Dermis blood vessel endothelial cell (primary cell): Measurements from ENCODE around the gene APPL2. TPM values are rescaled to one million over a fixed set of nuclear protein-coding genes. Genes with fewer than 3 reads are reported as not detected.

Experiments
- DNase-seq: peaks from one replicate; pipeline ENCODE4 v3.0.0; 2010
- total RNA-seq: library from RNA; depleted of rRNA; stranded (reverse); fragments of >200 nt; gene quantifications from 2 replicates; pipeline ENCODE4 v1.2.3, GENCODE V29; 2014

Gene APPL2
- total RNA-seq, 1 donor from 2014 or later = 21.4 TPM

DNA sequence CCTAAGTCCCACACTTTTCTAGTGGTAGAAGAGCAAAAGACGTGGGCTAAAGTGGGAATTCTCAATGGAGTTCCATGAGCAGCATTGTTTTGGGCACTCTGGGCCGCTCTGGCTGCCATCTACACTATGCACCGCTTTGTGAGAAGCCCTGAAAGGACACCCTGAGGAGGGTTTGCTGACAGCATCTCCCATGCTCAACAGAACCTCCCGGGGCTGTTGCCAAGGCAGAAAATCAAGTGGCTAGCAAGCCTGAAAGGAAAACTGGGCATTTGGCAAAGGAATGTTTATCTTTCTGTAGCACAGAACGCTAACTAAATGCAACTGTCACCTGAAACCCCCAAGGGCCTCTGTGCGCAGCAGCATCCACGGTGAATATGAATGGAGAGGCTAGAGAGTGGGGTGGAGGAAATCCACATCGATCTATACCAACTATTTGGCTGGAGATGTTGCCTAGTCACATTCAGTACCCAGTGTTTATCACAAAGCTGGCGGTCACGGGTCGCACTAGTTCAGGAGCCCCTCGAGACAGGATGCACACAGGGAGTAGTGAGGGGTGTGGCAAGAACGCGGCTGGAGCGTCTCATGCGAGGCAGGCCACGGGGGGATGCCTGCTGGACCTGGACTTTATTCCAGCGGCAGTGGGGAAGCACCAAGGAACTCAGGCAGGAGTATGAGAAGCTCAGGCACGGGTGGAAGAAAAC lies 14.2 kb downstream of the APPL2 start:
- DNase-seq = no peak

DNA sequence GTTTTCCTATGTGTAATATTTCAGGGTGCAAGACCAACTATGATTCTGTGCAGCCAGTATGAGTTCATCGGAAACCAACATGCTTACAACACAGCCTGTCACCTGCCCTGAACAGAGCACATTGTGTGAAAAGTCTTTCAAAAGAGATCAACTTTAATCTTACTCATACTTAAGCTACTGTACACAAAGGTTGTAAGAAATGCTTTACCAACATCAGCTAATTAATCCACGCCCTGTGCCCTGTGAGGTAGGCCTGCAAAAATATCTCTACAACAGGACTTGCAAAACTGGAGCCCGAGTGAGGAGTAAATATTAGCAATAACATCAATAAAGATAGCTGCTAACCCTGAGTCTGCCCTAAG lies 15.1 kb downstream of the APPL2 start:
- no peak for DNase-seq

DNA sequence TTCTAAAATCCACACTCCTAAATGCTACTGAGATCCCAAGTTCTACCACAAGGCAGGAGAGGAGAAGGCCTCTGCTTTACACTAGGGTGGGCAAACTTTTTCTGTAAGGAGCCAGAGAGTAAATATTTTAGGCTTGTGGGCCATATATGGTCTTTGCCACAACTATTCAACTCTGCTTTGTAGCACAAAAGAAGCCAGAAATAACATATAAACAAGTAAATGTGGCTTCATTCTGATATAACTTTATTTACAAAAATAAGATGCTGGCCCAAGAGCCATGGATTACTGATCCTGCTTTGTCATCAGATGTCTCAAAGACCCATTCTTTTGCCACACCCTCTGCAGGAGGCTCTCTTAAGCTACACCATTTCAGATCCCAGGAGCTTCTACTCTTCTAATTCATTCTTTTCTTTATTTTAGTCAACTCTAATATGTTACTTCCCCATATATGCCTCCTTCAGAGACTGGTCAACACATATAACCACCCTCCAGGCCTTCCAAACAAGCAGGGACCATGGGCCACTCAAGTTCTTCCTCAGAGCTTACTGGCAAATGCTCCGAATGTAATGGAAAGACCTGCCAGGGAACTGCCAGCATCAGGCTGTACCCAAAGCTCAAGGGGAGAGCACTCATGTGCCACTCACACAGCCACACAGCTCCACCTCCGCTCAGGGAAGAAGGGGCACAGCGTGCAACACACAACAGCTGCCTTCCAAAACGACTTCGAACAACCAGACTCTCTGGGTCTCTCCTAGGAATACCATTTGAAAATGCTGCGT lies 15.6 kb downstream of the APPL2 start:
- no peak for DNase-seq

DNA sequence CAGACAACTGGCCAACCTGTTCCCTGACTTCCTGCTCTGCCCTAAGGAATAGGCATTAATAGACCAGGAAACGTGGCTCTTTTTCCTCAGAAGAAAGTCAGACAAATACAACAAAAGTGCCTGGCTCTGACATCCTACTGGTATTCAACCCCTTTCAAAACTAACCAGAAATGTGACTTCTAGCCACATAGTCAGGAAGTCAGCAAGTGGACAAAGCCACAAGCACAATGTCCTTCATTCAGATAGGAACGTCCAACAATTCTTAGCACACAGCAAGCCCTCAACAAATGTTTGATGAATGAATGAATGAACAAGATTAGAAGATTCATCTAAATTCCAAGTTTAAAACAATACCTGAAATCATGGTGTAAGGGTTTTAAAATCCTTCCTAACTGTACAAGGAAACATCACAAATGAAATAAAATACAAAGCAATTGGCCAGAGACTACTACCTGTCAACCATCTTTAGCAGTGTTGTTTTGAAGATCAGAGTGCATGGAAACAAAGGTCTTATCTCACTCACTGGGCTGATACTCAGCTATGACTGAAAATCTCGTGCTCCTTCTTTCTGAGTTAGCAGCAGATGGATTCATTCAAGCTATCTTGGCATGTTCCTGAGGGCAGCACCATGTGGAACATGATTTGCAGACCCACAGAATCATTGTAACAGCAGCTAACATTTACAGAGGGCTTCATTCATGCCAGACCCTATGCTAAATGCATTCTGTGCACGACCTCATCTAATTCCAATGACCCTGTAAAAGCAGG lies 16.5 kb downstream of the APPL2 start:
- no peak for DNase-seq

DNA sequence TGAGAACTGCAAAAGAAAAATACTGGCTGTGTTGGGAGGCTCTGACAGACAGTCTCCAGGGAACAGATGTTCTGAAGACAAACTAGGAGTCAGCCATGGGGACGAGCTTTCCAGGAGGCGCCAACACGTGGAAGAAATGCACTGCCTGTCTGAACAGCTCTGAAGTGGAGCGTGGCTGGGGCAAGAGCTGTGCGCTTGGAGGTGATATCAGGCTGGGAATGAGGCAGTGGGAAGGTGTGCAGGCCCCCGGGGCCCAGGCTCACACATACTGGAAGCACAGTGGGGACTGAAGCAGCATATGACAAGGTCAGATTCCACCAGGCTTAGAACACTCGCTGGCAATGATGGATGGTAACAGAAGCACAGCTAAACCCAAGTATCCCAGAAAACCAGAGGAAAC lies 17.5 kb downstream of the APPL2 start:
- no peak for DNase-seq

DNA sequence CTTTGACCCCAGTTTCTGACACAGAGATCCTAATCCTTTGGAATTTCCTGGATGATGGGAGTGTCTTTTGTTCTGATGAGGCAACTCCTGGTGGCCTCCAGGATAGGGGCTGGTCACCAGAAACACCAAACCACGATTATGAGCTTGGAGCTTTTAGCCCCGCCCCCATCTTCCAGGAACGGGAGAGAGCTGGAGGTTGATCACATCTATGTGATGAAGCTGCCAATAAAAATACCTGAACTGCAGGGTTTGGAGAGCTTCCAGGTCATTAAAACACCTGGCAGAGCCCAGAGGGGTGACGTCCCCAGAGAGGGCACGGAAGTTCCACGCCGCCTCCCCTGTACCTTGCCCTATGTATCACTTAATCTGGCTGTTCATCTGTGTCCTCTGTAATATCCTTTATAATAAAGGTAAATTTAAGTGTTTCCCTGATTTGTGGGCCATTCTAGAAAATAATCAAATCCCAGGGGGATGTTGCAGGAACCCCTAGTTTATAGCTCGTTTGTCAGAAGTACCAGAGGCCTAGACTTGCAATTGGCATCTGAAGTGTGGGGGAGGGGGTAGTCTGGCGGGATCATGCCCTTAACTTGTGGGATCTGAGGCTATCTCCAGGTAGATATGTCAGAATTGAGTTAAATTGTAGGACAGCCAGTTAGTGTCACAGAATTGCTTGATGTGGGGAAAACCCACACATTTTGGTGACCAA lies 21.2 kb downstream of the APPL2 start:
- DNase-seq = peak; percentile 75

DNA sequence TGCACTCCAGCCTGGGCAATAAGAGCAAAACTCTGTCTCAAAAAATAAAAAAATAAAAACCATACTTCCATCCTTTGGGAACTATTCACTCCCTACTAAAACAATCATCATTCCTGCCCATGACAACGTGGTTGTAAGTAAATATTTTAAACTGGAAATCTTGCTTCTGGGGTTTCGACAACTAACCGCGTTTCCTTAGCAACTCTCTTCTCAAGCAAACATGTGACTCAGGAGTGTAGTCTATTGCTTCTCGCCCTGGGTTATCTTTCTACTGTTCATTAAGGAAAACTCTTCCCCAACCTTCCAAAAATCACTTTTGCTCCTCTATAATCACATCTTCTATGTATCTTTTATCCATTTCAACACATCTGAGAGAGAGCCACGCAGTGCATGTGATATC lies 21.8 kb downstream of the APPL2 start:
- DNase-seq = peak; percentile 66

DNA sequence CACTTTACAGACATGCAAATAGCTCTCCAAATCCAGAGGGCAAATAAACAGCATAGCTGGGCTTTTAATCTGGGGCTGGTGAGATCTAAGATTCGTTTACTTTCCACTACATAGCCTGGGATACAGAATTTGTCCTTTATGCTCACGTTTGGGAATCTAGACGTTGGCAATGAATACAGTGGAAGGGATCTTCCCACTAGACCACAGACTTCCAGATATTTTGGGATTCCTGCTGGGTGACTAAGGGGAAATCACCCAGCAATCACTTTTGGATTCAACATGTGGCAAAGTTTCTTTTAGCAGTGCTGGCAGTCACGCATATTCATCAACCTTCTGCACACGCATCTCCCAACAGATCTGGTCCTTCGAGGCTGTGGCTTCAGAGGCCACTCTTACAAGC lies 23.5 kb downstream of the APPL2 start:
- DNase-seq = no peak

DNA sequence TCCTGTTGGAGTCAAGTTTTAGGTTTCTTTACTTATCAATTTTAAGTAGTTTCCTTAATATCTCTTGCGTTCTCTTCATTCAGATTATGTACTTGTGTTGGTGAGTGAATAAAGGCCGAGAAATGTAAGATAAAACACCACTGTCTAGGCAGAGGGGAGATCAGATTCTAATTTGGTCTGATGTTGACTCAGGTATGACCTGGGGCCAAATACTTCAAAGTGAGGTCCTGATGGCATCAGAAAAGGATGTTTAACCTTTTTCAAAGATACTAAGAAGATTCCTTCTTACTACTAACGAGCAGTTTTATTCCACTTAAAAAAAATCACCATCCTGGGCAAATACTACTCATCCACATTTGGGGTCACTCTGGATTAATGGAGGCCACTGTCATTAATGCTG lies 26.9 kb downstream of the APPL2 start:
- DNase-seq = no peak

DNA sequence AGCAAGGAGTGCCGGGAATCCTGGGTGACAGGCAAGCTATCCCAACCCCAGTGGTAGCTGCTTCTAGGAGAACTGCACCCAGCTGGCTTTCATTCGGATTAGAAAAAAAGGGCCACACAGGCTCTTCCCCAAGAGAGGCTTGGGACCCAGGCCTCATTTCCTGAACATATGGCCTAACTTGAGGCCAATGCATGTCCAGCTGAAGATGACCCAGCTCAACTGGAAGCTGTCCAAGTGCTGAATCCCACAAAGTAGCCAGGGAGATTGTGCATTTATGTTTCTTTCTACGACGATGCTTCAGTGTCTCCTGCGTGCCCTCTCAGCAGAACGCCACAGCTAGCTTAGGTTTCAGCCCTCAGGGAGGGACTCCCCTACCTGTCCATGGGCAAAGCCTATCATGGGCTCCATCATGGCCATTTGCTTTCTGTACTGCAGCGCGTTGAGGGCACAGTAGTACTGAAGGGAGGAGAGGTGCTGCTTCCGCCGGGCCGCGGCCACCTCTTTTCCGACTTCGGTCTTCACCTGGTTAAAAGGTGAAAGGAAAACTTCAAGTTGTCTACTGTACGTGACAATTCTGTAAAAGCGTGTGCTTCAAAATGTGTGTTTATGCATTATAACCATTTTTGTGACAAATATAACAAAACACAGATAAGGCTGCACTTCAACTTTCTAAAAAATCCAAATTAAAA lies 29.1 kb downstream of the APPL2 start:
- DNase-seq = no peak

DNA sequence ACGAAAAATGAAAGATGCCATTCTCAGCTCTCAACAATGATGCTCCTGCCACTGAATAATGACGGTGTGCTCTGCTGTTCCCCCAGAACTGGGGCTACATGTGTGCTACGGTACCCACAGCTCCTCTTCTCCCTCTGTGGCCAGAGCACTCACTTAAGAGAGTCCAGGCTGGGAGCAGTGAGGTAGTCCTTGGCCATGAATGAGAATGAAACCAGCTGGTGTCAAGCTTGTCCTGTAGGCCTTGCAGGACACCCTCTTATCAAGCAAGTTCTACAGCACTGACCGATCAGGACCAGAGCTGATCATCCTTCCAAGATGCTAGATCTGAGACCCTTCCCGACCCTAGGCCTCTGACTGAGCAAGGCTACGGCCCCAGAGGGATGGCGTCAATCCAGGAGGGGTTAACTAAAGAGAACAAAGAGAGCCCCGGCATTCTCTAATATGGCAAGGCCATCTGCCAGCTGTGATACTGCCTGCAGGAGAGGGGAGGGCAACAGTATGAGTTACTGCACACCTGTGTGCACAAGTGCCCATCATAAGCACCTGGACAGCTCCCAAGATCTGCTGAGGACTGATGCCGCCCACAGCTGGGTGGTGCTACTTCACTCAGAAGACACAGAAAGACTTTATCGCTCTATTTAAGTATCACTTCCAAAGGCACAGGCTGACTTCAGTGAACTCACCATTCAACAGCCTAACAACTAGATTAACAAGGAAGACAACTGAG lies 30.5 kb downstream of the APPL2 start:
- DNase-seq = no peak

DNA sequence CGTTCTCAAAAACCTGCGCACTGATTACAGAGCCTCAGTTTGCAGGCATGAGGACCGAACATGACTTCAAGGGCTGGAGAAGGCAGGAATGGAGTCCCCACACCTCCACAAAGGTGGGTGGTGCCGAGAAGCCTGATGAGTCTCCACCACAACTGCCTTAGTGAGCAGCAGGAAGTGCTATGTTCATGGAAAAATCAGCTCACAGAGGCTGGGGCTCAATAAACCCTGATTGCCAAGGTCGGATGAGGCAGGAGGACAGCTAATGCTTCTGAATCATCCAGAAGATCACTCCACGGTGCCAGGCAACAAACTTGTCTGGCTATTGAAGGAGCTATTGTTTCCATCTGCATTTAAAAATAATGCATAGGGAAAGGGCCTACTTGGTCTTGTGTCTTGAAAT lies 31.1 kb downstream of the APPL2 start:
- peak; percentile 90 for DNase-seq

DNA sequence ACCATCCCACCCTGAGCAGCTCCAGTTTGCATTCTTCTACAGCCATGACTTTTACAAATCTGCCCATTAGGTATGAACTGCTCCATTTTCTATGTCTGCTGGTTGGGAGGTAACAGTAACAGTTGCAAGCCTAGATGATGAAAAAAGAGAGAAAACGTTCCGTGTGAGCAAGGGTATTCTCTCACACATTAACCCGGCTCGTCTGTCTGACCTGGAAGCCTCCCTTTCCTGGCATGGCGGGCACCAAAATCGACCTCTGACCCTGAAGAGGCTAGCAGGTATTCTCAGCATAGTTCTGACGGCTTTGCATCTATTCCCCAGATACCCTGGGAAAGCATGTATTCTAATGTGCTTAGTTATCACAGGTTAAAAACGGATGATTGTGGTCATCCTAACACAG lies 31.8 kb downstream of the APPL2 start:
- no peak for DNase-seq

DNA sequence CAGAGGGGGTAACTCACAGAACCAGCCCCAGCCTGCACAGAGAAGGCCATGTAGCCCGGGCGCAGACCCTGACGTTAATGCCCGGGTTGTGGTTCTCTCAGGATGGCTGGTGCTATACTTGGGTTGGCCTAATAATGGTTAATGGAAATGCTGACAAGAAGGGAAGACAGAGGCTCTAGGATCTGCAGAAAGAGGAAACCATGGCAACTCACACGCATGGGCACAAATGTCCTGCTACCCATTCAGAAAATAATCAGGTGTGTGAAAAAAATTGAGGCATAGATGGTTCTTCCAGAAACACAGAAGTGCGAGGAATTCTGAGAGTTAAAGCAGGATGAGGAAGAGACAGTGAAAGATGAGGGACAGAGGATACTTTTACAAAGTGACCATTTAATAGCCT lies 33.8 kb downstream of the APPL2 start:
- no peak for DNase-seq

DNA sequence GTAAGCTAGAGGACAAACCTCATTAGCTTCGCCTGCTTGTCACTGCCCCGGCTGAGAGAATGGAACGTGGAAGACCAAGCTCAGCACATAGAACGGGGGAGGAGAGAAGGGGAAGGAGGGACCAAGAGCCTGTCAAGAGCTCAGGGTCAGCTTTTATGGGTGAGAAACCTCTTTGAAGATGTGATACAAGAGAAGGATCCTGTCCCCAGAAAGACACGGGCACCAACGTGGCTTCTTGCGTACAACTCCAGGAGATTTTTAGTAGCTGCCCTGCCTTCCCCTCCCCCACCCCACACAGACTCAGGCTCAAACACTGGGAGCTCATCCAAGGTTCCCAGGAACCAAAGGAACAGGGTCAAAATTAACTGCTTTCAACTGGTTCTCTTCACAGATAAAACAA lies 34.7 kb downstream of the APPL2 start:
- no peak for DNase-seq

DNA sequence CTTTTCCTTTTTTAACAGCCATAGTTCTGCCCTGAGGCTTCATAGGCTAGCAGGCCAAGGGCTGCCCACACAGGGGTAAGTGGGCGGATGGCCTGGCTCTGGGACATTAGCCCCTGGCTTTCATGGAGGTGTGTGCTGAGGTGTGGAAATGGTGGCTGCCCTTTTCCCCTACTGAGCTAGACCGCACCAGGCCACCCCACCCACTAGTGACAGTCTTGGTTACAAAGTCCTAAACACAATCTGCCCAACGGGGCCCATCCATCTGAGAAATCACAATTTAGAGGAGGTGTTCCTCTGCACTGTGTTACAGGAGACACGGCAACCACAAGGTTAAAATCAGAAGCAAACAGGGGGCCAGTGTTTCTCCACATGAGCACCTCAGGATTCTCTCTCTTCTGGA lies 35.6 kb downstream of the APPL2 start:
- no peak for DNase-seq

DNA sequence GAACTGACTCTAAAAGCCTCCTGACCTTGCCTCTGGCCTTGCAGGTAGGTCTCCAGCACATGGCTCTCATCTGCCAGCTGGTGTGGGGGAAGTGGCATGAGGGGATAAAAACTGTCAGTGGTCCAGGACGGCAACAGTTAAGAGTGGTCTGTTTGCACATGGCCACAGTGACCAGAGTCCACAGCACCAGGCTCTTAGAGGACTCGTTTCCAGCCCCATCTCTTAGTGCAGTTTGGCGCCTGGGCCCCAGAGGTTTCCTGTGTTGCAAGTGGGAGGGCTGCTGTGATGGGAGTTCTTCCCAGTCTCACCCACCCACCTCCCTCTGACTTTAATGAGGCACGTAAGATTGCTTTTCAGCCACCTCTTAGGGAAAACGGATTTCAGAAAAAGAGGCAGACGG lies 37.0 kb downstream of the APPL2 start:
- DNase-seq = no peak

DNA sequence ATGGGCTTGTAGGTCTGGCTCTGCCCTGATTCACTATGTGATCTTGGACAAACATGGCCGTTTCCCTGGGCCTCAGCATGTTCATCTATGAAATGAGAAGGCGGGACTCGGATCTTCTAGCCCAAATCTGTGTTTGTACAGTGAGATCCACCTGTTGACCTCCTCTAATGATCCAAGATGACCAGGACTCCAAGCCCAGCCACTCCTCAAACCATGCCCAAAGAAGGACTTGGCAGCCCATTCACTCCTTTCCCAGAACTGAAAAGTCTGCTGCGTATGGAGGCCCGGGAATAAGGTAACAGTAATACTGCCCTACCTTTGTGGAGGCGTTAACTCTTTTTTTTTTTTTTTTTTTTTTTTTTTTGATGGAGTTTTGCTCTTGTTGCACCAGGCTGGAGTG lies 39.9 kb downstream of the APPL2 start:
- no peak for DNase-seq

DNA sequence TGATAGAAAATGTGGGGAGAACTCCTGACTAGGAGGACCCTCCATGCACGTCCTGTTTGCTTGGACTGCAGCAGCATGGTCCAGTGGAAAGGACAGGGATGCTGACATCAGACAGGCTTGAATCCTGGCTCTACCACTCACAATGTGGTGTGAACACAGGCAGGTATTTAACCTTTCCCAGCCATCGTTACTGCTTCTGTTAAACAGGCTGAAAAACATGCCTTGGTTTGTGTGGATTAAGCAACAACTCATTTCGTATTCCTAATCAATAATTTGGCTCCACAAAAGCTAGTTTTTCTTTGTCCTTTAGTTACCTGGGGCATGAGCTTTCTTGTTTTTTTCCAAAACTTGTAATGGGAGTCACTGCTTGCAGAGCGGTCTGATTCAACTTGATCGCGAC lies 41.0 kb downstream of the APPL2 start:
- DNase-seq = no peak

DNA sequence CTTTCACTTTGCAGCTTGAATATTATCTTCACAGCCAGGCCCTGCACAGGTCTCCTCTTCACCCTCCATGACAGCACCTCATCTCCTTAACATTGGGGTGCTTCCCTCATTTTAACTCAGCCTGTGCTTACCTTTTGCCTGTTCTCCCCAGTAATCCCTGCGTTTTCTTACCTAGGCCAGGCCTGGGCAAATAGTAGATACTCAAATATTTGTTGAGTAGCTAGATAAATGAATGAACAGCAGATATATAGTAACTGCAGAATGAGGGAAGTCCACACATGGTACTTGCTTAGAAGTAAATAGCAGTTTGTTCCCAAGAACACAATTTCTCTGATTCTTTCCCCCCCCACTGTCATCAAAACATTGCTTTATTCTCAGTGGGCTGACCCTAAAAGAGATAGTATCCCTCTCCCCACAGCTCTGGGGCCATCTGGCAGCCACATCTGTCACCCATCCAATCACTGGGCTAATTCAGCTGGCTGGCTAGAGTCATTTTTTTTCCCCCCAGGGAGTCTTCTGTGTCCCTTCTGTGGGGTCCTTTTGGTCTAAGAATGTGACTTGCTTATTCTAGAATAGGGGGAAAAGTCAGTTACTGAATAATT lies 43.2 kb downstream of the APPL2 start:
- no peak for DNase-seq

DNA sequence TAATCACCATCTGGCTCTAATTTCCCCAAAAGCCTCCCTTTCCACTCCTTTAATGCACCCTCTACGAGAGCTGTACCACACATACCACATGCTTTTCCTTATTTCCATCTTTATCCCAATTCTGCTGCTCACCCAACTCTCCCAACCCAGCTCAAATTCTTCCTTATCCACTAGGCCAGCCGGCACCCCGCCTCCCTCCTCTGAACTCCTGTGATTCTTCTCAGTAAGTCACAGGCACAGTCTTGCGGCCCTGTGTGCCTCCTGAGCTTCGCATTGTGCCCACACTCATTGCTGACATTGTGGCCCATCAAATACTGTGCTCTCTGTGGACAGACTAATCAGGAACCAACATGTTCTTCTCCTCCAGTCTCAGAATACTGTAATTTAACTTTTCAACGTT lies 45.4 kb downstream of the APPL2 start:
- no peak for DNase-seq
